Inflammatory macrophage treated with lipopolysaccharide for 4 hours (primary cell): ENCODE measurements around the gene GRK3.

Source experiments
- DNase-seq: peaks from one replicate; pipeline ENCODE4 v3.0.0-alpha.2; 2020

The GRK3 gene

DNA sequence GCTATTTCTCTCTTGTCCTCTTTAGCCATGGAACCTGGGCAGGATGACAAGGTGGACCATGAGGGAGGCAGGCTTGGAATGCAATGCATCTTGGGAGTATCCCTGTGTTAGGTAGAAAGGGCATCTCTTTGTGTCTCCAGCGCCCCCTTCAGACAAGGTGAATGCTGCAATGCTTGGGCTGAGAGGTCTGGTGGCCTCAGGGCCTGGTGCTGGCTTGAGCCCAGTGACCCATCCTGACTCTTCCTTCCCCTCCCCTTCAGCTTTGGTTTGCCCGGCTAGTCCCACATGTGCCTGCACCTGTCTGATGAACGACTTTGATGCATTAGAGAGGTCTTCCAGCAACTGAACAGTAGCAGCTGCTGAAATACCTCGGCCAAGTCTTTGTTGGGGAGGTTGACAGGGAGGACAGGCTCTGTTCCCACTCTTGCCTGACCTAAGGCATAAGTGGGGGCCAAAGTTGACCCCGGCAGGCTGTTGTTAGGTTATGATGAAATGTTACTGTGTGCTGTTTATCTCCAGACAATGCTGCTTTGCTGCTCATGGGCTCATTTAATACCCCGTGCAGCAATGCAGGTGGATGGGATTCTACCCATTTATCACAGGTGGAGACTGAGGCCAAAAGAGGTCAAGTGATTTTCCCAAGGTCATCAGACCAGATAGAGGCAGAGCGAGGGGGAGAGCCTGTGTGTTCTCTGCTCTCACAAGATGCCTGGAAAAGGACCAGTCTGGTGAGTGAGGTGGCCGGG is 200.0 kb downstream of the GRK3 start:
- peak; percentile 11 for DNase-seq

- no peak for DNase-seq
These were observed 200.5 kb downstream of the GRK3 start for GRCh38 chr22:25765016-25765367.

GRCh38 chr22:25765801-25766200 is 201.3 kb downstream of the GRK3 start:
- no peak for DNase-seq

DNA sequence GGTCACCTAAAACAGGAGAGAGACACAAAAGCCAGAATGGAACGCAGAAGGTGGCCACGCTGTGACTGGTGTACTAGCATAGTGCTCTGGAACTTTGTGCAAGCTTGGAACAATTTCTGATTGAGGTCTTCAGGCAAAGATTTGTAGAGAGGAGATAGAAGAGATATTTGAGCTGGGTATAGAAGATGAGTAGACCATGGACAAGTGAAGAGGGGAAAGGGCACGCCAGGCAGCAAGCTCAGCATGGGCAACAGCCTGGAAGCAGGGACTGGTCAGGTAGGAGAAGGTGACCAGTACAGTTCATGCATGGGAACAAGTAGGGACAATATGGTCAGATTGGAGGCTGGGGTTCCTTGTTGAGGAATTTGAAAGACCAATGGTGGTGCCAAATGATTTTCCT is 201.9 kb downstream of the GRK3 start:
- no peak for DNase-seq

GRCh38 chr22:25770333-25770732 is 205.9 kb downstream of the GRK3 start:
- no peak for DNase-seq

DNA sequence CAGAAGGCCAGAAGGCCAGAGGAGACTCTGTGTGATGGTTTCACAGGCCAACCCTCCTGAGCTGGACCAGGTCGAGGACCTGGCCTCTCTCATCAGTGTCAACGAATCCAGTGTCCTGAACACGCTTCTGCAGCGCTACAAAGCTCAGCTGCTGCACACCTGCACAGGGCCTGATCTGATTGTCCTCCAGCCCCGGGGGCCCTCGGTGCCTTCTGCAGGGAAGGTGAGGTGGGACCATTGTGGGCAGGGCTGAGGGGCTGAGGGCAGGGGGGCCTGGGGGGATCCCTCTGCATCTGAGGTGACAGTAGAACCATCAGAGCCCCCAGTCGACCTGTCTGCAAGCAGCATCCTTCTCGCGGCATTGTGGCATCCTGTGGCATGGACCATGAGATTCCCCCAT is 207.8 kb downstream of the GRK3 start:
- DNase-seq, result no peak

DNA sequence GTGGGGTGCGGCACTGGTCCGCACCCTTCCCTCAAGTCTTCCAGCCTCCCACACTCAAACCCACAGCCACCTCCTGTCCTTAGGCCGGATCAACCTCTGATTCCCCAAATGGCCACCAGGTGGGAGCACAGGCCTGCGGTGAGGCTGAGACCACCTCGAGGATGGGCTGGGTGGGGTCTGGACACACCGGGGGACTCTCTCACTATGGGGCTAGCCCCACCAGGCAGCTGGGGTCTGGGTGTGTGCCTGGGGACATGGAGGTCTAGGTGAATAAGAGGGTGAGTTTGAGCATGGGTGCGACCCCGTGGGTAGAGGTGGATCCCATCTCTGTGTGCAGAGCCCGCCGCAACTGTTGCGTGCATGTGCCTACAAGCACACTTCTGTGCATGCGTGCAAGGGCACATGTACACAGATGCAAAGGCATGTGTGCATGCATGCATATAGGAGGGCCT is 210.1 kb downstream of the GRK3 start:
- no peak for DNase-seq

DNA sequence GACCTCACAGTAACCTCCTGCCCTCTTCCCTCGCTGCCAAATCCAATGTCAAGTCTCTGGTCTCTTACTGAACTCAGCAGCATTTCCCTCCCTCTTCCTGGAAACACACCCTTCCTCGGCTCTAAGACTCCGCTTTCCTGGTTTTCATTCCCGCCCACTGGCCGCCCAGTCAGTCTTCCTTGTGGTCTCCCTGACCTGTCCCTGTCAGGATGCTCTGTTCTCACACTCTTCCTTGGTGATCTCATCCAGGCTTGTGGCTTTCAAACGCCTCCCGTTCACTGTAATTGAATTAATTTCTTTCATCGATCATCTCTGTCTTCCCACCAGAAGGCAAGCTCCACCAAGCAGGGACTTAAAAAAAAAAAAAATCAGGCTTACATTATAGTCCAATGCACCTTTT is 211.1 kb downstream of the GRK3 start:
- no peak for DNase-seq

- DNase-seq, result no peak
These were observed 212.9 kb downstream of the GRK3 start for GRCh38 chr22:25777411-25777810.

DNA sequence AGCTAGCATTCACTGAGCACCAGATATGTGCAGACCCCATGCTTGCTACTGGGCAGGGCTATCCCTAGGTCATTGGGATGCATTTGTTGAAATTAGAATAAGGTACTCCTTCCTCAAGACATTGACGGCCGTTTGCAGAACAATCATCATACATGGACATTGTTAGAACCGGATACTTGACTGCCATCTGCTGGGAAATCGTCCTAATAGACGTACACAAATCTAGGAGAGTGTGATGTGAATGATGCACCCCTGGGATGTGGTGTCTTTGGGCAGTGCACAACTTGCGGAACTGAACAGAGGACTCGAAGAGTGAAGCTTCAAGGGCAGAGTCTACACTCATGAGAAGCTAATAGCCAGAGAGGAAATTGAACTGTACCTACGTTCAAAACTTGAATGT is 213.4 kb downstream of the GRK3 start:
- DNase-seq, result peak; percentile 41
